Thymus (tissue), 11 donors: ENCODE data around the gene SLC30A7. TPM values are rescaled to one million over a fixed set of nuclear protein-coding genes. Genes with fewer than 3 reads are reported as not detected.
A peak's percentile ranks its signal among the peaks of the same experiment; 100 is the strongest.

Experiments used
- DNase-seq, 9 donors: peaks; one replicate each; pipeline ENCODE4 v3.0.0-alpha.2; 2013; ENCODE audit warnings: low spot score in 9 of 9, low read depth in 6 of 9, missing footprints in 1 of 9
- H3K27ac ChIP-seq, 2 donors: one replicate each; pipeline ENCODE4 v1.5.1; 2013; ENCODE audit warnings: control low read depth in 1 of 2, low read depth in 1 of 2, low read length in 1 of 2, mild to moderate bottlenecking in 1 of 2, moderate library complexity in 1 of 2
- H3K27me3 ChIP-seq, 2 donors: one replicate each; pipeline ENCODE4 v1.5.1; 2013; ENCODE audit warnings: low read length in 1 of 2; ENCODE audit not compliant: control insufficient read depth in 2 of 2, insufficient read depth in 1 of 2
- H3K36me3 ChIP-seq, 2 donors: one replicate each; pipeline ENCODE4 v1.5.1; 2013; ENCODE audit warnings: low read length in 1 of 2, mild to moderate bottlenecking in 1 of 2, moderate library complexity in 1 of 2; ENCODE audit not compliant: control insufficient read depth in 2 of 2, insufficient read depth in 2 of 2
- H3K4me1 ChIP-seq, 2 donors: one replicate each; pipeline ENCODE4 v1.5.1; 2013; ENCODE audit warnings: low read length in 2 of 2; ENCODE audit not compliant: control insufficient read depth in 2 of 2, insufficient read depth in 2 of 2
- H3K4me3 ChIP-seq, 2 donors: one replicate each; pipeline ENCODE4 v1.5.1; 2013; ENCODE audit warnings: low read length in 2 of 2, control low read depth in 1 of 2, mild to moderate bottlenecking in 1 of 2
- H3K9me3 ChIP-seq, 2 donors: one replicate each; pipeline ENCODE4 v1.5.1; 2013; ENCODE audit warnings: low read length in 1 of 2, mild to moderate bottlenecking in 1 of 2; ENCODE audit not compliant: control insufficient read depth in 2 of 2, insufficient read depth in 1 of 2
- WGBS: extraction: QIAGEN DNeasy Blood & Tissue Kit; methylation state at CpG from one replicate; pipeline ENCODE4 v1.1.7; 2013; 5-methylcytosine and 5-hydroxymethylcytosine counted together
- polyA plus RNA-seq: library from polyadenylated mRNA; stranded (reverse); fragments of 200-250 nt; gene quantifications from one replicate; pipeline ENCODE4 v1.2.3, GENCODE V29; 2013
- total RNA-seq: library from RNA; stranded (reverse); fragments of 120-200 nt; gene quantifications from one replicate; pipeline ENCODE4 v1.2.4, GENCODE V29; 2013
- donor health status: healthy.

The SLC30A7 gene
- total and polyA plus RNA-seq, 2 donors = 9.8 to 19.4 TPM

- 96% methylated on average over 2 of the region's 2 CpGs for WGBS
- no peak overlapping the region for H3K27ac ChIP-seq
These were observed 73.4 kb downstream of the SLC30A7 start for GRCh38 chr1:100969327-100969726.

DNA sequence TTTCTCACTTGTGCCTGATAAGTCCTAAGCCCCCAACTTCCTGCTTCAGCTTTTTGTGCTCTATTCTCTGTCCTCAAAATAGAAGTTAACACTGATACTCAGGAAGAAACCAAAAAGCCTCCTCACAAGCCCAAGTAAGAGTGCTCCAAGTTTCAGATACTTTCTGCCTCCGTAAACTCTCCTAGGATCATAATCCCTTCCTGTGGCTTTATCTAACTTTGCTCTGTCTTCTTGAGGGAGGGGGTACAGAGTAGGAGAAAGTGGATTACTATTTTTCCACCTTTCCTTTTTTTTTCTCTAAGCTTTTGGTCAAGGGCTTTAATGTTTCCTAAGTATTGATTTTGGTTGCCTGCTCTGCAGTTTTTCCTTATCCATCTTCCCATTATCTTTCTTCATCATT, 75.1 kb downstream of the SLC30A7 start:
- whole genome bisulfite sequencing = 95% methylated on average over 1 of the region's 1 CpG
- no peaks in the 10 kb centered on the region for H3K9me3 ChIP-seq
- no peak overlapping the region for H3K27ac ChIP-seq
- no peaks in the 10 kb centered on the region for H3K27me3 ChIP-seq
- DNase-seq = peak in 2 of 9 donors; percentile 20 to 47
- no peak overlapping the region for H3K4me3 ChIP-seq
- H3K36me3 ChIP-seq = peaks cover 5 to 24% of the 10 kb centered on the region in 2 donors
- H3K4me1 ChIP-seq = peaks cover 0 to 5% of the 10 kb centered on the region in 2 donors

More at GRCh38 chr1:100969327-100969726, 73.4 kb downstream of the SLC30A7 start:
- Histone ChIP-seq H3K27me3 (no peaks in the 10 kb centered on the region), H3K4me3 (no peak overlapping the region), H3K4me1 (peaks cover 0 to 5% of the 10 kb centered on the region in 2 donors), H3K9me3 (no peaks in the 10 kb centered on the region), H3K36me3 (peaks cover 10 to 28% of the 10 kb centered on the region in 2 donors)
- DNase-seq = no peak

DNA sequence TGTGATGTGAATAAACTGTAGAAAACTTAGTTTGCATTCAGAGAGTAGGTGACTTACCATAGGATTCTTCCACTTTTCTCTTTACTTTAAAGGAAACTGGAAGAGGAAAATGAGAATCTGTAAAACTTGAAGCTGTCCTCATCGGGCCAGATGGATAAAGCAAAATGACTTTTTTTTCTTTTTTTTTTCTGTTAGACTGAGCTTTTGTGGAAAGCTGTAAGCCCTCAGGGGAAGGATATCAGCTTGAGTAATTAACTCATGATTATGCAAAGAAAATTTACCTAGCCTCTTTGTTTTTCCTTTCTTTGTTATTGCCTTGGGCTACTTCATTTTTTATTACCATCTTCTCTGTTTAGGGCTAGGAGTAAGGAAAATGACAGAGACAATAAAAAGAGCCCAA, 76.3 kb downstream of the SLC30A7 start:
- Histone ChIP-seq H3K4me1 (peaks cover 0 to 5% of the 10 kb centered on the region in 2 donors), H3K27ac (no peak overlapping the region), H3K4me3 (no peak overlapping the region), H3K36me3 (peaks cover 0 to 25% of the 10 kb centered on the region in 2 donors), H3K27me3 (no peaks in the 10 kb centered on the region), H3K9me3 (no peaks in the 10 kb centered on the region)
- 94% methylated on average over 1 of the region's 1 CpG for WGBS
- no peak for DNase-seq

- no peaks in the 10 kb centered on the region for H3K27me3 ChIP-seq
- H3K27ac ChIP-seq = no peak overlapping the region
- no peaks in the 10 kb centered on the region for H3K9me3 ChIP-seq
- no peaks in the 10 kb centered on the region for H3K4me1 ChIP-seq
- no peak overlapping the region for H3K4me3 ChIP-seq
- no peak for DNase-seq
- peaks cover 3 to 29% of the 10 kb centered on the region in 2 donors for H3K36me3 ChIP-seq
- WGBS = 97% methylated on average over 1 of the region's 1 CpG
These were observed 81.0 kb downstream of the SLC30A7 start for GRCh38 chr1:100976936-100977335.

DNA sequence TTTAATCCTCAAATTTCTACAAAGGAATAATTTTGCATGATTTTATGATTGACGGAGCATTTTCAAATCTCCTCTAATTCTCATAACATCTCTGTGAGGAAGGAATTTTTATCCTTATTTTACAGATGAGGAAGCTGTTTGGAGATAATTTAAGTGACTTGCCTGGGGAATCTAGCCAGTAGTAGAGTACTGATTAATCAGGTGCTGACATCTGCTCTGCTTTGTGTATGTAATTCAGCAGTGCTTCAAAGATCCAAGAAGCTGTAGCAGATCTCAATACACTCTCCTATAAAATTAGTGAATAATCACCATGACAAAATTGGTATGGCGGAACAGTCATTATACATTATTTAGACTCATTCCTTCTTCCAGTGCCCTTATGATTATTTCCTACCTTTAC, 83.7 kb downstream of the SLC30A7 start:
- Histone ChIP-seq H3K9me3 (no peaks in the 10 kb centered on the region), H3K4me3 (no peak overlapping the region), H3K36me3 (peaks cover 6 to 46% of the 10 kb centered on the region in 2 donors), H3K4me1 (no peaks in the 10 kb centered on the region), H3K27ac (no peak overlapping the region), H3K27me3 (no peaks in the 10 kb centered on the region)
- no peak for DNase-seq
- 99% methylated on average over 2 of the region's 2 CpGs for WGBS

DNA sequence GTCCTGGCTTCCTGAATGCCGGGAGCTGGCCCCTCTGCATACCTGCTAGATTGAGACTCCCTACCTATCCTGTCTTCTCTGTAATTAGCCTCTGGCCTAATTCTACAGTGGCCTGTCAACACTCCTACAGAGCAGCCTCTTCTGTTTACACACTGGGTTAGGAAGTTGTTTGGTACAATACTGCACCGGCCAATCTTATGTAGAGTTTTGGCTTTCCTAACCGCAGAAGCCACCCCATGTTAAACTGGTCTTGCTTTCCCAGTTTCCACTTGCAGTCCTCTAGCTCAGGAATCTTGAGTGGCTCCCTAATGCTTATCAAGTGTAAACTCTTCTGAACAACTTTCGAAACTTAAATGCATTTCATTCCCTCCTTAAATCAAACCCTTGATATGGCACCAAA, 86.9 kb downstream of the SLC30A7 start:
- Histone ChIP-seq H3K9me3 (no peaks in the 10 kb centered on the region), H3K4me1 (no peaks in the 10 kb centered on the region), H3K4me3 (no peak overlapping the region), H3K36me3 (peaks cover 5 to 24% of the 10 kb centered on the region in 2 donors), H3K27ac (no peak overlapping the region), H3K27me3 (no peaks in the 10 kb centered on the region)
- 97% methylated on average over 4 of the region's 4 CpGs for WGBS
- DNase-seq = no peak

GRCh38 chr1:100988121-100988520, 92.2 kb downstream of the SLC30A7 start:
- 96% methylated on average over 3 of the region's 3 CpGs for WGBS
- H3K9me3 ChIP-seq = no peaks in the 10 kb centered on the region
- no peaks in the 10 kb centered on the region for H3K4me1 ChIP-seq
- peaks cover 0 to 27% of the 10 kb centered on the region in 2 donors for H3K36me3 ChIP-seq
- no peak overlapping the region for H3K27ac ChIP-seq
- no peak overlapping the region for H3K4me3 ChIP-seq
- no peaks in the 10 kb centered on the region for H3K27me3 ChIP-seq
- no peak for DNase-seq

- H3K4me3 ChIP-seq = no peak overlapping the region
- no peaks in the 10 kb centered on the region for H3K4me1 ChIP-seq
- H3K27ac ChIP-seq = no peak overlapping the region
- peaks cover 0 to 19% of the 10 kb centered on the region in 2 donors for H3K36me3 ChIP-seq
- no peaks in the 10 kb centered on the region for H3K27me3 ChIP-seq
- H3K9me3 ChIP-seq = no peaks in the 10 kb centered on the region
- DNase-seq = no peak
- WGBS = 89% methylated on average over 2 of the region's 2 CpGs
These were observed 93.6 kb downstream of the SLC30A7 start for GRCh38 chr1:100989306-100990077.

DNA sequence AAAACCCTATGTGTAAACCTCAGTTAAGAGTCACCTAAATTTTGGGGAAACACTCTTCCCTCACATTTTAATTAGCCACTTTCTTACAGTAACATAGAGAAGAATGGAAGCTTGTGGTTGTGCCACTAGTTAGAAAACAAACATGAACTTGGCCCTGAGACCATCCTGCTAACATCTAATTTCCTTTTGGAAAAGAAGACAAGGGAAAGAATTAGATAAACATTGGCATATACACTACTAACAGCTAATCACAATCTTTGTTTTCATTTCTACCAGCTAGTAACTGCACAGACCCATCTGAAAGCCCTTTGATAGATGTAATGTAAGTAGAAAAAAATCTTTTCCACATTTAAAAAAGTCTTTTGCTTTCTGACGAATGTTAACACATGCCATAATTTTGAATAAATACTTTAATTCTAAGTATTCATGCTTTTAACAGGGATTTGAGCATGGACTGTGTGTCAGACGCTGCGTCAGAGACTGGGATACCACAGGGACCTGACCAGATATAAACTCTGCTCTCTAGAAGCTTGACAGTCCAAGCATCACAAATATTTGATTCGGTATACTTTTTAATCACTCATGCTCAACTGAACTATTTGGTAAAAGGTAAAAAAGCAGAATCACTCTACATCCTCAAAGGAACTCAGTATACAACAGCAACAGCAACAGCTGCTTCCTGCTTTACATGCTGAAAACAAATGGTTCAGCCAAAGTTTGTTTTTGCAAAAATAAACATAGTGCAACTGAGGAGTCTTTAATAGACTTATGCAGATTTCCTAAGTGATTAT, 99.5 kb downstream of the SLC30A7 start:
- WGBS = 48% methylated on average over 4 of the region's 4 CpGs
- DNase-seq = peak in 7 of 9 donors; percentile 21 to 72 (median 27)
- peaks cover 3 to 17% of the 10 kb centered on the region in 2 donors for H3K36me3 ChIP-seq

More for the DNA sequence above, 99.5 kb downstream of the SLC30A7 start:
- H3K4me3 ChIP-seq = no peak overlapping the region
- H3K9me3 ChIP-seq = no peaks in the 10 kb centered on the region
- peak overlapping the region in 1 of 2 donors; percentile 83 for H3K27ac ChIP-seq
- peaks cover 3 to 5% of the 10 kb centered on the region in 2 donors for H3K4me1 ChIP-seq
- no peaks in the 10 kb centered on the region for H3K27me3 ChIP-seq
